Endodermal cell (in vitro differentiated cells): ENCODE data around the gene CHST14. TPM values are rescaled to one million over a fixed set of nuclear protein-coding genes. Genes with fewer than 3 reads are reported as not detected.

Source experiments
- DNase-seq: peaks from one replicate; pipeline ENCODE4 v3.0.0-alpha.2; 2017
- H3K27ac ChIP-seq: 2 replicates; pipeline ENCODE4 v1.5.1; 2013; ENCODE audit warnings: mild to moderate bottlenecking, low read depth, low read length, moderate library complexity
- H3K27me3 ChIP-seq: 2 replicates; pipeline ENCODE4 v1.6.1; 2013; ENCODE audit warnings: mild to moderate bottlenecking, low read length, moderate library complexity; ENCODE audit not compliant: insufficient read depth, control insufficient read depth, poor library complexity, severe bottlenecking
- H3K36me3 ChIP-seq: 2 replicates; pipeline ENCODE4 v1.7.0; 2013; ENCODE audit warnings: mild to moderate bottlenecking, low read length, moderate library complexity; ENCODE audit not compliant: control insufficient read depth, insufficient read depth
- H3K4me1 ChIP-seq: one replicate; pipeline ENCODE4 v1.7.0; 2013; ENCODE audit warnings: low read length; ENCODE audit not compliant: control insufficient read depth, insufficient read depth
- H3K4me3 ChIP-seq: 2 replicates; pipeline ENCODE4 v1.5.1; 2013; ENCODE audit warnings: mild to moderate bottlenecking, low read length, moderate library complexity
- H3K9ac ChIP-seq: 2 replicates; pipeline ENCODE4 v1.6.1; 2013; ENCODE audit warnings: mild to moderate bottlenecking, low read length, moderate library complexity; ENCODE audit not compliant: poor library complexity, severe bottlenecking; ENCODE audit errors: extremely low read depth
- H3K9me3 ChIP-seq: 2 replicates; pipeline ENCODE4 v1.6.1; 2013; ENCODE audit warnings: mild to moderate bottlenecking, low read length, moderate library complexity; ENCODE audit not compliant: control insufficient read depth
- H3K27ac Mint-ChIP-seq: 2 replicates; pipeline ENCODE4 v1.8.0; 2020; ENCODE audit warnings: mixed read lengths
- H3K27me3 Mint-ChIP-seq: 2 replicates; pipeline ENCODE4 v1.8.0; 2021; ENCODE audit warnings: mild to moderate bottlenecking, mixed read lengths; ENCODE audit not compliant: insufficient read depth
- H3K36me3 Mint-ChIP-seq: 2 replicates; pipeline ENCODE4 v1.8.0; 2020; ENCODE audit warnings: low read depth, mixed read lengths
- H3K4me1 Mint-ChIP-seq: 2 replicates; pipeline ENCODE4 v1.8.0; 2020; ENCODE audit warnings: mixed read lengths
- H3K4me3 Mint-ChIP-seq: 2 replicates; pipeline ENCODE4 v1.8.0; 2020; ENCODE audit warnings: mild to moderate bottlenecking, moderate library complexity, mixed read lengths
- H3K9me3 Mint-ChIP-seq: 2 replicates; pipeline ENCODE4 v1.8.0; 2020; ENCODE audit warnings: mild to moderate bottlenecking, mixed read lengths
- WGBS, 2 experiments: methylation state at CpG; one replicate each; pipeline versions ENCODE4 v1.1.5 to v1.1.7; 2013; ENCODE audit warnings: missing lambda C conversion rate in 2 of 2, mixed read lengths in 1 of 2; ENCODE audit not compliant: insufficient coverage in 1 of 2, insufficient read length in 1 of 2; 5-methylcytosine and 5-hydroxymethylcytosine counted together
- total RNA-seq, 2 donors: library from RNA; stranded (reverse); fragmentation: NEBNext Ultra II Directional in 1 of 2; extraction: Animal tissue kit (Norgen Biotek cat#: 25700) in 1 of 2; gene quantifications; 2 replicates in 1 of 2; 3 replicates in 1 of 2; pipeline ENCODE4 v1.2.1, GENCODE V29; 2021
- TF ChIP-seq, protein P1 (sequence below): fragments of 200-600 bp; sonication (generic); conservative IDR thresholded peaks from 2 replicates; pipeline ENCODE4 v1.5.0; 2021; ENCODE audit warnings: antibody characterized with exemption, mild to moderate bottlenecking

CHST14 gene
- total RNA-seq, 2 donors from 2014 or later = 33.7 to 43.0 TPM

DNA sequence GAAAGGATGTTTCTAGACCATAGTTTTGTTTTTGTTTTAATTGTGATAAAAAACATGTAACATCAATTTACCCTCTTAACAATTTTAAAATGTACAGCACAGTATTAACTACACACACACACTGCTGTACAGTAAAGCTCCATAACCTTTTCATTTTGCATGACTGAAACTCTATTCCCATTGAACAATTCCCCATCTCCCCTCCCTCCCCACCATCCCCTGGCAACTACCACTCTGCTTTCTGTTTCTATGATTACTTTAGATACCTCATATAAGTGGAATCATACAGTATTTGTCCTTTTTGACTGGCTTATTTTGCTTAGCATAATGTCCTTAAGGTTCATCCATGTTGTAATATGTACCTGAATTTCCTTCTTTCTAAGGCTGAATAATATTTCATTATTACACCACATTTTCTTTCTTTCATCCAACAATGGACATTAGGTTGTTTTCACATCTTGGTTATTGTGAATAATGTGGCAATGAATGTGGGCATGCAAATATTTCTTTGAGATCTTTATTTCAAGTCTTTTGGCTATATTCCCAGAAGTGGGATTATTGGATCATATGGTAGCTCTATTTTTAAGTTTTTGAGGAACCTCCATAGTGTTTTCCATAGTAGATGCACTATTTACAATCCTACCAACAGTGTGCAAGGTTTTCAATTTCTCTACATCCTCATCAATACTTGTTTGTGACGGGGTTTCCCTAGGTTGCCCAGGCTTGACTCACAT is 10.7 kb downstream of the CHST14 start:
- no peaks in the 10 kb centered on the region for H3K9me3 Mint-ChIP-seq

GRCh38 chr15:40483919-40484318 is 13.1 kb downstream of the CHST14 start:
- no peak overlapping the region for H3K4me3 Mint-ChIP-seq
- no peak for DNase-seq
- H3K36me3 Mint-ChIP-seq = no peaks in the 10 kb centered on the region
- H3K9me3 Mint-ChIP-seq = peaks cover 3% of the 10 kb centered on the region
- TF ChIP-seq, protein P1, sequence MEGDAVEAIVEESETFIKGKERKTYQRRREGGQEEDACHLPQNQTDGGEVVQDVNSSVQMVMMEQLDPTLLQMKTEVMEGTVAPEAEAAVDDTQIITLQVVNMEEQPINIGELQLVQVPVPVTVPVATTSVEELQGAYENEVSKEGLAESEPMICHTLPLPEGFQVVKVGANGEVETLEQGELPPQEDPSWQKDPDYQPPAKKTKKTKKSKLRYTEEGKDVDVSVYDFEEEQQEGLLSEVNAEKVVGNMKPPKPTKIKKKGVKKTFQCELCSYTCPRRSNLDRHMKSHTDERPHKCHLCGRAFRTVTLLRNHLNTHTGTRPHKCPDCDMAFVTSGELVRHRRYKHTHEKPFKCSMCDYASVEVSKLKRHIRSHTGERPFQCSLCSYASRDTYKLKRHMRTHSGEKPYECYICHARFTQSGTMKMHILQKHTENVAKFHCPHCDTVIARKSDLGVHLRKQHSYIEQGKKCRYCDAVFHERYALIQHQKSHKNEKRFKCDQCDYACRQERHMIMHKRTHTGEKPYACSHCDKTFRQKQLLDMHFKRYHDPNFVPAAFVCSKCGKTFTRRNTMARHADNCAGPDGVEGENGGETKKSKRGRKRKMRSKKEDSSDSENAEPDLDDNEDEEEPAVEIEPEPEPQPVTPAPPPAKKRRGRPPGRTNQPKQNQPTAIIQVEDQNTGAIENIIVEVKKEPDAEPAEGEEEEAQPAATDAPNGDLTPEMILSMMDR = no peak
- 92 to 100% methylated on average over 1 to 2 of the region's 2 CpGs for WGBS, 2 experiments
- H3K9ac ChIP-seq = no peak overlapping the region
- peaks cover 20% of the 10 kb centered on the region for H3K27me3 Mint-ChIP-seq
- H3K9me3 ChIP-seq = no peaks in the 10 kb centered on the region
- peaks cover 4% of the 10 kb centered on the region for H3K27me3 ChIP-seq
- no peaks in the 10 kb centered on the region for H3K4me1 ChIP-seq
- H3K4me1 Mint-ChIP-seq = no peaks in the 10 kb centered on the region
- no peak overlapping the region for H3K27ac ChIP-seq
- H3K4me3 ChIP-seq = no peak overlapping the region
- no peak overlapping the region for H3K27ac Mint-ChIP-seq
- H3K36me3 ChIP-seq = no peaks in the 10 kb centered on the region

More for the DNA sequence above, 10.7 kb downstream of the CHST14 start:
- no peak for DNase-seq
- no peak overlapping the region for H3K9ac ChIP-seq
- H3K27me3 ChIP-seq = peaks cover 4% of the 10 kb centered on the region
- H3K36me3 ChIP-seq = no peaks in the 10 kb centered on the region
- Mint-ChIP-seq H3K27ac (no peak overlapping the region), H3K4me3 (no peak overlapping the region), H3K36me3 (no peaks in the 10 kb centered on the region), H3K27me3 (peaks cover 20% of the 10 kb centered on the region), H3K4me1 (peaks cover 6% of the 10 kb centered on the region)
- H3K4me1 ChIP-seq = no peaks in the 10 kb centered on the region
- H3K9me3 ChIP-seq = no peaks in the 10 kb centered on the region
- TF ChIP-seq, protein P1 = no peak
- H3K4me3 ChIP-seq = no peak overlapping the region
- H3K27ac ChIP-seq = no peak overlapping the region
- WGBS, 2 experiments = 57 to 76% methylated on average over 1 of the region's 1 CpG

DNA sequence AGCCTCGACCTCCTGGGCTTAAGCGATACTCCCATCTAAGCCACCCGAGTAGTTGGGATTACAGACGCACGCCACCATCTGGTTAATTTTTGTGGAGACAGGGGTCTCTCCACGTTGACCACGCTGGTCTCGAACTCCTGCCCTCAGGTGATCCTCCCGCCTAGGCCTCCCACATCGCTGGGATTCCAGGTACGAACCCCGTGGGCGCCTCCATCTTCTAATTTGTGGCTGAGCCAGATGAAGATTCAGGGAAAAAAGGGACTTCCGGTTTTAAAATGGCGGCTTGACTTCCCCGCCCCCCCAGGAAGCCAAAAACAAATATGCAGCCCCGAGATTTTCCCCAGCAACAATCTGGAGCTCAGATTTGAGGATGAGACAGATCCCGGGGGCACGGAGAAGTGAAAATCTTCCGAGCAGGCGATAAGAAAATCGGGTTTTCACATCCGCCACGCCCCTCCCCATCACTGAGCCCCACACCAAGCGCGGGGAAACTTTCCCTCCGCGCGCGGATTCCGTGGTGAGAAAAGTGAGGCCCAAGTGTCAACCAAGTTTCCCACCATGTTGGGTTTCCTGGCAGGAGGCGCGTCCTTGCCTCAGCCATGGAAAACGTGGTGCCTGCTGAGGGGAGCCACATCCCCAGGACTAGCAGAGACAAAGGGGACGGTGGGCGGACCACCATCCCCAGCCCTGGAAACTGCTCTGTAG is 15.4 kb downstream of the CHST14 start:
- TF ChIP-seq, protein P1 = no peak
- H3K27me3 Mint-ChIP-seq = peaks cover 10% of the 10 kb centered on the region
- no peak overlapping the region for H3K4me3 Mint-ChIP-seq
- Histone ChIP-seq H3K4me3 (no peak overlapping the region), H3K9me3 (no peaks in the 10 kb centered on the region), H3K27ac (no peak overlapping the region), H3K27me3 (no peaks in the 10 kb centered on the region), H3K36me3 (no peaks in the 10 kb centered on the region), H3K9ac (no peak overlapping the region), H3K4me1 (no peaks in the 10 kb centered on the region)
- no peaks in the 10 kb centered on the region for H3K36me3 Mint-ChIP-seq
- H3K4me1 Mint-ChIP-seq = no peaks in the 10 kb centered on the region
- H3K9me3 Mint-ChIP-seq = peaks cover 3% of the 10 kb centered on the region
- WGBS, 2 experiments = 95% methylated on average over 28 to 36 of the region's 36 CpGs
- no peak for DNase-seq
- no peak overlapping the region for H3K27ac Mint-ChIP-seq
